Measurements from ENCODE around the gene STK24.

- TF ChIP-seq EZH2 (IDR thresholded peaks at IDR 0.05) (no peak), POLR2AphosphoS5 (IDR thresholded peaks at IDR 0.05; ENCODE audit: borderline replicate concordance, low read depth, low read length) (no peak)
Observed at GRCh38 chr13:98542568-98543377, 34.1 kb downstream of the STK24 start.
